ENCODE measurements around the gene ADAMTS8. TPM values are rescaled to one million over a fixed set of nuclear protein-coding genes. Genes with fewer than 3 reads are reported as not detected.

ADAMTS8 gene
- total and polyA plus RNA-seq, 10 of the 15 experiments (the other 5 are each of a cell fraction or from before 2014, with no cell fraction given): not detected

DNA sequence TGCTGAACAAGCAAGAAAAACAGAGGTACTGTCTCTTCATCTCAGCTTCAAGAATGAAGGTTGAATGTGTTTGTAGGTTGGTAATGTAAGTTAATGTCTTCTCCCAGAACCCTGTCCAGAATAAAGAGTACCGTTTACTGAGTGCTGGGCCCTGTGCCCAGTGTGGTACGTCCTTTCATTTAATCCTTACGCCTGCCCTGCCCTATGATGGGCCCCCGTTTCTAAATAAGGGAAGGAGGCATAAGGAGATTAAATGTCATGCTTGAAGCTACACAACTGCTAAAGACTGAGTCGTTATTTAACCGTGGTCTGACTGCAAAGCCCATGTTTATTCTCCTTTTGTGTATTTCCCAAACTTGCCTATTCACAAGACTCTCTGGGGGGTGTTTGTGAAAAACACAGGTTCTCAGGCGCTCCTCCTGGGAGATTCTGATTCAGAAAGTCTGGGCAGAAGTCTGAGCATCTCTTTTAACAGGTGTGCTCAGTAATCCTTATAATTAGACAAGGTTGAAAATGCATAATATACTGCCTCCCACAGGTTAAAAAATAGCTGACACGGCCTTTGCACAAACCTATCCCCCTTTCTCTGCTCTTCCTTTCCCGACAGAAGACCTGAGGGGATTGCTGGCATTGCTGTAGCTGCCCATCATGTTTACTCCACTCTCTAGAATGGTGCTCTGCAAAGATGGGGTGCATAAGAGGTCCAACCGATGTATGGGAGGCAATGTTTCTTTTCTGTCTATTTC, 57.4 kb downstream of the ADAMTS8 start:
- intact Hi-C loops (cut with micrococcal nuclease; ENCODE audit: unreplicated experiment): loop anchor here (1.0 kb wide), 1 partner anchor 158 kb away; no protein-coding TSS in a partner anchor

More for the DNA sequence above, 57.4 kb downstream of the ADAMTS8 start:
- 29% methylated on average over 10 of the region's 10 CpGs for WGBS (ENCODE audit: insufficient coverage, insufficient replicate concordance, low lambda C conversion rate, missing lambda C conversion rate)
- H3K27me3 ChIP-seq (replicated peaks in 1 of 2; ENCODE audit: control insufficient read depth in 2 of 2, insufficient read depth in 2 of 2, low read length in 1 of 2): peaks cover 0 to 6% of the 10 kb centered on the region in 2 experiments; a peak in 2 of 4 replicates
- no peaks in the 10 kb centered on the region for H3K4me1 ChIP-seq (ENCODE audit: control insufficient read depth, insufficient read depth, low read length)
- SMC1A ChIA-PET (ENCODE audit: uncharacterized antibody, unreplicated experiment): interaction anchor here (0.8 to 5.1 kb wide), 6 partner anchors 16 to 159 kb away, joined by 3 to 34 read pairs (median 3); no protein-coding TSS in a partner anchor
- no peak overlapping the region for H3K4me3 ChIP-seq
- RAD21 ChIA-PET (ENCODE audit: unreplicated experiment): interaction anchor here (0.8 to 5.2 kb wide), 5 partner anchors 153 to 491 kb away, joined by 3 to 43 read pairs (median 4); no protein-coding TSS in a partner anchor
- in situ Hi-C loops (cut with MboI): no loop called here
- POLR2A ChIA-PET: no interaction called here
- no peak overlapping the region for H3K4me2 ChIP-seq (ENCODE audit: control insufficient read depth, insufficient read depth)
- H3K79me2 ChIP-seq (ENCODE audit: control insufficient read depth, insufficient read depth, low read length): no peaks in the 10 kb centered on the region
- no peaks in the 10 kb centered on the region for H3K36me3 ChIP-seq (ENCODE audit: control insufficient read depth in 2 of 2, insufficient read depth in 2 of 2, low read length in 1 of 2)
- ATAC-seq: peak; percentile 67
- H3K27ac ChIP-seq (ENCODE audit: control insufficient read depth, insufficient read depth): no peak overlapping the region
- H3K9me3 ChIP-seq (replicated peaks; ENCODE audit: control insufficient read depth, insufficient read depth, low read length): no peaks in the 10 kb centered on the region
- H4K20me1 ChIP-seq (ENCODE audit: control insufficient read depth, insufficient read depth): no peaks in the 10 kb centered on the region
- no TSS peak for BruUV-seq (replicated peaks)
- CTCF ChIA-PET: interaction anchor here (0.7 to 4.8 kb wide), 12 partner anchors 10 to 448 kb away, joined by 3 to 72 read pairs (median 3); no protein-coding TSS in a partner anchor
- H2AFZ ChIP-seq (ENCODE audit: control insufficient read depth, low read depth, low read length): no peak overlapping the region
- no peak for DNase-seq (ENCODE audit: low read depth, low spot score)
- no peak overlapping the region for H3K9ac ChIP-seq (ENCODE audit: control insufficient read depth, insufficient read depth, low read length)
- no peak for FAIRE-seq
- TF ChIP-seq RAD21 (IDR thresholded peaks at IDR 0.05; ENCODE audit: insufficient read depth, low read depth, low read length) (0 out of 2 replicates have a peak, but pooled peaks have one; percentile 27), MXI1 (IDR thresholded peaks at IDR 0.05; ENCODE audit: low read depth, low read length) (no peak), SMC3 (IDR thresholded peaks at IDR 0.05; ENCODE audit: borderline replicate concordance, low read length) (peak; percentile 48; the same call in 1 of the 2 replicates), RBBP5 (conservative IDR thresholded peaks at IDR 0.05) (no peak), EZH2 (IDR thresholded peaks at IDR 0.05; ENCODE audit: borderline replicate concordance, control insufficient read depth, low read depth, low read length) (no peak)
- TF ChIP-seq, protein P1, sequence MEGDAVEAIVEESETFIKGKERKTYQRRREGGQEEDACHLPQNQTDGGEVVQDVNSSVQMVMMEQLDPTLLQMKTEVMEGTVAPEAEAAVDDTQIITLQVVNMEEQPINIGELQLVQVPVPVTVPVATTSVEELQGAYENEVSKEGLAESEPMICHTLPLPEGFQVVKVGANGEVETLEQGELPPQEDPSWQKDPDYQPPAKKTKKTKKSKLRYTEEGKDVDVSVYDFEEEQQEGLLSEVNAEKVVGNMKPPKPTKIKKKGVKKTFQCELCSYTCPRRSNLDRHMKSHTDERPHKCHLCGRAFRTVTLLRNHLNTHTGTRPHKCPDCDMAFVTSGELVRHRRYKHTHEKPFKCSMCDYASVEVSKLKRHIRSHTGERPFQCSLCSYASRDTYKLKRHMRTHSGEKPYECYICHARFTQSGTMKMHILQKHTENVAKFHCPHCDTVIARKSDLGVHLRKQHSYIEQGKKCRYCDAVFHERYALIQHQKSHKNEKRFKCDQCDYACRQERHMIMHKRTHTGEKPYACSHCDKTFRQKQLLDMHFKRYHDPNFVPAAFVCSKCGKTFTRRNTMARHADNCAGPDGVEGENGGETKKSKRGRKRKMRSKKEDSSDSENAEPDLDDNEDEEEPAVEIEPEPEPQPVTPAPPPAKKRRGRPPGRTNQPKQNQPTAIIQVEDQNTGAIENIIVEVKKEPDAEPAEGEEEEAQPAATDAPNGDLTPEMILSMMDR (IDR thresholded peaks at IDR 0.05 in 2 of 3, conservative IDR thresholded peaks at IDR 0.05 in 1 of 3; ENCODE audit: control insufficient read depth in 2 of 3, extremely low read depth in 1 of 3, insufficient read depth in 1 of 3, low read depth in 3 of 3, low read length in 3 of 3): peak; percentile 17 to 39 (median 28); a peak in 4 of 6 replicates
